Measurements from ENCODE around the gene CACNA1C.
"Not testable (repeated sequence)": the region's sequence is repeated elsewhere in the genome, so short reads cannot be mapped to it uniquely, and the experiment has no call there.

CACNA1C gene

GRCh38 chr12:2735432-2735831, 682.6 kb downstream of the CACNA1C start:
- DNase-seq = no peak

- DNase-seq = no peak
Observed at GRCh38 chr12:2737656-2738241, 685.0 kb downstream of the CACNA1C start.

- no peak for DNase-seq
Observed at GRCh38 chr12:2739069-2739468, 686.3 kb downstream of the CACNA1C start.

- DNase-seq = no peak
Observed at GRCh38 chr12:2739832-2740641, 687.2 kb downstream of the CACNA1C start.

GRCh38 chr12:2742037-2742436, 689.2 kb downstream of the CACNA1C start:
- DNase-seq = not testable (repeated sequence)

GRCh38 chr12:2743478-2743877, 690.7 kb downstream of the CACNA1C start:
- DNase-seq = no peak

GRCh38 chr12:2745655-2746054, 692.9 kb downstream of the CACNA1C start:
- no peak for DNase-seq
